ENCODE results near the gene COL9A2. TPM values are rescaled to one million over a fixed set of nuclear protein-coding genes. Genes with fewer than 3 reads are reported as not detected.
"Not testable (repeated sequence)": the region's sequence is repeated elsewhere in the genome, so short reads cannot be mapped to it uniquely, and the experiment has no call there.

COL9A2 gene
- total RNA-seq, 1 donor from 2014 or later, result 2.1 TPM

DNA sequence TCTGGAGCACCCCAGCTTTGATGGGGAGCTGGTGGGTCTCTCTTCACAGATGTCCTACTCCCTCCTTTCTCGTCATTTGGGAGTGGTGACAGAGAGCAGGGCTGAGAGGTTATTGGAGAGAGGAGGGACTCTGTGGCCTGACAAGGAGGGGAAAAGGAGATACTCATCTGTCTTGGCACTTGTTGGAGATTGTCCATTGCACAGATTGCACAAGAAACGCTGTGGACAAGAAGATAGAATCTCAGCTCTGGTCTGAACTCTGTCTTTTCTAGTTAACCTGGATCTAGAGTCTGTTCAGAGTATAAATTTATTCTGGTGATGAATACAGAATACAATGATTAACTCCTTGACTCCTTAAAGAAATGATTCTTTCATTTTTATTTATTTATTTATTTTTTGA lies 34.0 kb upstream of the COL9A2 start:
- no peak for DNase-seq (ENCODE audit: extremely low spot score, unreplicated experiment)
- H3K4me1 Mint-ChIP-seq (ENCODE audit: unreplicated experiment), result no peaks in the 10 kb centered on the region
- H3K27ac Mint-ChIP-seq (ENCODE audit: unreplicated experiment), result no peak overlapping the region
- no peak for TF ChIP-seq CTCF (IDR thresholded peaks at IDR 0.05)
- H3K36me3 Mint-ChIP-seq (ENCODE audit: unreplicated experiment), result no peaks in the 10 kb centered on the region
- H3K27me3 Mint-ChIP-seq (ENCODE audit: unreplicated experiment), result peaks cover 10% of the 10 kb centered on the region
- no peaks in the 10 kb centered on the region for H3K9me3 Mint-ChIP-seq (ENCODE audit: unreplicated experiment)
- no peak overlapping the region for H3K4me3 Mint-ChIP-seq (ENCODE audit: unreplicated experiment)

GRCh38 chr1:40350391-40350790 lies 33.3 kb upstream of the COL9A2 start:
- Mint-ChIP-seq H3K27me3 (ENCODE audit: unreplicated experiment) (peaks cover 7% of the 10 kb centered on the region), H3K27ac (ENCODE audit: unreplicated experiment) (no peak overlapping the region), H3K4me1 (ENCODE audit: unreplicated experiment) (no peaks in the 10 kb centered on the region), H3K9me3 (ENCODE audit: unreplicated experiment) (no peaks in the 10 kb centered on the region), H3K36me3 (ENCODE audit: unreplicated experiment) (no peaks in the 10 kb centered on the region), H3K4me3 (ENCODE audit: unreplicated experiment) (no peak overlapping the region)
- DNase-seq (ENCODE audit: extremely low spot score, unreplicated experiment), result no peak
- TF ChIP-seq CTCF (IDR thresholded peaks at IDR 0.05), result no peak

DNA sequence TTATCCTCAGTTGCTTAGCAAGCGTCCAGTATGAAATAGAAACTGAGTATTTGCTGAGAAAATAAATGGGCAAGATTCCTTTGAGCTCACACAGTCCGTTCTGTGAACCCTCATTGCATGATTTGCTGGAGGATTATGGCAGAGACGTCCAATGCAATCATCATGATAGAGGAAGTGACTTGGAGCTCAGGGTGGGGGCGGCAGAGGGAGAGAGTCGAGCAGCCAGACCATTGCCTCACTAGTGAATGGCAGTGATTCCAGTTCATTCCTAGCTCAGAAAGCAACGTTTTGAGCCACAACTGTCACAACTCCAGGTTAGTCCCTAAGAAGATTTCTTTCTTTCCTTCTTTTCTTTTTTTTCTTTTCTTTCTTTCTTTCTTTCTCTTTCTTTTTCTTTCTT lies 27.5 kb upstream of the COL9A2 start:
- Mint-ChIP-seq H3K27me3 (ENCODE audit: unreplicated experiment) (peaks cover 31% of the 10 kb centered on the region), H3K27ac (ENCODE audit: unreplicated experiment) (no peak overlapping the region), H3K4me1 (ENCODE audit: unreplicated experiment) (no peaks in the 10 kb centered on the region), H3K9me3 (ENCODE audit: unreplicated experiment) (peaks cover 8% of the 10 kb centered on the region), H3K36me3 (ENCODE audit: unreplicated experiment) (no peaks in the 10 kb centered on the region), H3K4me3 (ENCODE audit: unreplicated experiment) (no peak overlapping the region)
- DNase-seq (ENCODE audit: extremely low spot score, unreplicated experiment), result peak; percentile 49
- TF ChIP-seq CTCF (IDR thresholded peaks at IDR 0.05), result no peak

GRCh38 chr1:40342381-40342717 lies 25.3 kb upstream of the COL9A2 start:
- DNase-seq (ENCODE audit: extremely low spot score, unreplicated experiment); H3K9me3 Mint-ChIP-seq (ENCODE audit: unreplicated experiment); H3K4me1 Mint-ChIP-seq (ENCODE audit: unreplicated experiment); H3K27ac Mint-ChIP-seq (ENCODE audit: unreplicated experiment); H3K4me3 Mint-ChIP-seq (ENCODE audit: unreplicated experiment); H3K36me3 Mint-ChIP-seq (ENCODE audit: unreplicated experiment): not testable (repeated sequence)
- peaks cover 32% of the 10 kb centered on the region for H3K27me3 Mint-ChIP-seq (ENCODE audit: unreplicated experiment)

DNA sequence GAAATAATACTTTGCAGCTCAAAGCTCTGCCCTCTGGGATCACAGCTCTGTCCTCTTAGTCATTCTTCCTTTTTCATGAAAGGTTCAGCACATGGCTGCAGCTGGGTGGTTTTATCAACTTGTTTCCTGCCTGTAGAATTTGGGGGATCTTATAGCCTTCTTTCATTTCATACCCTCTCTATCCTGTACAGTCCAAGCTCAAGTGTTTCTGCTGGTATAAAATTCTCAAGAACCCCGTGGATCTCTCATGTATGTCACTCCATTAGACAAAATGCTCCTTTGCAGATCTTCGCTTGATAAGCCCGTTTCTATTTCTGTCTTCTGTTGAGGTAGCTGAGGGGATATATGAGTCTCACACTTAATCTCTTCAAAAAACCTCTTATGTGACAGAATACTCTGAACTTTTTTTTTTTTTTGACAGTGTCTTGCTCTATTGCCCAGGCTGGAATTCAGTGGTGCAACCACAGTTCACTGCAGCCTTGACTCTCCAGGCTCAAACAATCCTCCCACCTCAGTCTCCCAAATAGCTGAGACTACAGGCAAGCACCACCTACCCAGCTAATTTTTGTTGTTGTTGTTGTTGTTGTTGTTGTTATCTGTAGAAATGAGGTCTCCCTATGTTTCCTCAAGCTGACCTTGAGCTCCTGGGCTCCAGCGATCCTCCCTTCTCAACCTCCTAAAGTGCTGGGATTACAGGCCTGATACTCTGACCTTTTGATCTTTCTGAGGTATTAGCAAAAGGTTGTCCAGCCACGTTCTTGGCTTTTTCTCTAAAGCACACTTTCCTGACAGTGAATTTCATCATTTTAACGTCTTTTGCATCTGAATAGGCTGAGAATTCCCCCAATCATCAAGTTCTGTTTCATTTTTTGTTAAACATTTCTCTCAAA lies 24.6 kb upstream of the COL9A2 start:
- DNase-seq (ENCODE audit: extremely low spot score, unreplicated experiment), result no peak
- peaks cover 1% of the 10 kb centered on the region for H3K4me1 Mint-ChIP-seq (ENCODE audit: unreplicated experiment)
- H3K27me3 Mint-ChIP-seq (ENCODE audit: unreplicated experiment), result peaks cover 32% of the 10 kb centered on the region
- H3K36me3 Mint-ChIP-seq (ENCODE audit: unreplicated experiment), result no peaks in the 10 kb centered on the region
- no peak overlapping the region for H3K4me3 Mint-ChIP-seq (ENCODE audit: unreplicated experiment)
- TF ChIP-seq CTCF (IDR thresholded peaks at IDR 0.05), result no peak
- H3K27ac Mint-ChIP-seq (ENCODE audit: unreplicated experiment), result no peak overlapping the region
- peaks cover 8% of the 10 kb centered on the region for H3K9me3 Mint-ChIP-seq (ENCODE audit: unreplicated experiment)

Measured in osteocyte (in vitro differentiated cells).